ENCODE data around the gene GPATCH1.

DNA sequence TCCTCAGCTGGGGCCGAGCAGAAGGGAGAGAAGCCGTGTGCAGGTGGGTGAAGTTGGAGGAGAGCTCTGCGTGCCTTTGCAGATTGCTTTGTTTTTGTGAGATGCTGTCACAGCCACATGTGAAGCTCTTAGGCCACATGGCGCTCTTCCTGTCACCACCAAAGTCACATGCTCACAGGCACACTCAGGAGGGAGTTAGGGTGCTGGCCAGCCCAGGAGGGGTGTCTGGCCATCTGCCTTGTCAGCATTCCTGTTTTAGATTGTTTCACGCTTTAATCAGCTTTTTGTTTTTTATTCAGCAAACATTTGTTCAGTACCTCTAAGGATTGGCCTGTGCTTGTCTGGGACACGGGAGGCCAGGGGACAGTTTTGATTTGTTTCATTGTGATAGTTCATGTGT is 21.9 kb downstream of the GPATCH1 start:
- TF ChIP-seq, protein P1, sequence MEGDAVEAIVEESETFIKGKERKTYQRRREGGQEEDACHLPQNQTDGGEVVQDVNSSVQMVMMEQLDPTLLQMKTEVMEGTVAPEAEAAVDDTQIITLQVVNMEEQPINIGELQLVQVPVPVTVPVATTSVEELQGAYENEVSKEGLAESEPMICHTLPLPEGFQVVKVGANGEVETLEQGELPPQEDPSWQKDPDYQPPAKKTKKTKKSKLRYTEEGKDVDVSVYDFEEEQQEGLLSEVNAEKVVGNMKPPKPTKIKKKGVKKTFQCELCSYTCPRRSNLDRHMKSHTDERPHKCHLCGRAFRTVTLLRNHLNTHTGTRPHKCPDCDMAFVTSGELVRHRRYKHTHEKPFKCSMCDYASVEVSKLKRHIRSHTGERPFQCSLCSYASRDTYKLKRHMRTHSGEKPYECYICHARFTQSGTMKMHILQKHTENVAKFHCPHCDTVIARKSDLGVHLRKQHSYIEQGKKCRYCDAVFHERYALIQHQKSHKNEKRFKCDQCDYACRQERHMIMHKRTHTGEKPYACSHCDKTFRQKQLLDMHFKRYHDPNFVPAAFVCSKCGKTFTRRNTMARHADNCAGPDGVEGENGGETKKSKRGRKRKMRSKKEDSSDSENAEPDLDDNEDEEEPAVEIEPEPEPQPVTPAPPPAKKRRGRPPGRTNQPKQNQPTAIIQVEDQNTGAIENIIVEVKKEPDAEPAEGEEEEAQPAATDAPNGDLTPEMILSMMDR (IDR thresholded peaks at IDR 0.05; ENCODE audit: insufficient read depth, low read length, poor library complexity, severe bottlenecking): no peak
- TF ChIP-seq EZH2phosphoT487 (conservative IDR thresholded peaks at IDR 0.05; ENCODE audit: low read length): no peak
